Hypothalamus (tissue), 51 donors: ENCODE results near the gene USPL1.

ENCODE experiments used
- DNase-seq, 51 donors: peaks; one replicate each; lab custom pipeline; 2025; lab: John Stamatoyannopoulos, UW

The USPL1 gene

GRCh38 chr13:30654430-30654829 lies 36.7 kb downstream of the USPL1 start:
- DNase-seq, result no peak

GRCh38 chr13:30656178-30656577 lies 38.5 kb downstream of the USPL1 start:
- no peak for DNase-seq

- DNase-seq, result no peak
Observed at GRCh38 chr13:30659980-30660379, 42.3 kb downstream of the USPL1 start.

- no peak for DNase-seq
Observed at GRCh38 chr13:30660796-30661195, 43.1 kb downstream of the USPL1 start.

- no peak for DNase-seq
Observed at GRCh38 chr13:30664689-30665275, 47.1 kb downstream of the USPL1 start.

- no peak for DNase-seq
Observed at GRCh38 chr13:30665638-30666037, 47.9 kb downstream of the USPL1 start.

- no peak for DNase-seq
Observed at GRCh38 chr13:30666113-30666512, 48.4 kb downstream of the USPL1 start.

GRCh38 chr13:30667014-30667413 lies 49.3 kb downstream of the USPL1 start:
- DNase-seq, result no peak

- no peak for DNase-seq
Observed at GRCh38 chr13:30668312-30668711, 50.6 kb downstream of the USPL1 start.

GRCh38 chr13:30671271-30671815 lies 53.6 kb downstream of the USPL1 start:
- DNase-seq, result no peak

GRCh38 chr13:30673669-30674521 lies 56.2 kb downstream of the USPL1 start:
- DNase-seq, result peak; percentile 49 to 97 (median 82)

GRCh38 chr13:30675717-30676116 lies 58.0 kb downstream of the USPL1 start:
- DNase-seq, result no peak

GRCh38 chr13:30676672-30677071 lies 59.0 kb downstream of the USPL1 start:
- DNase-seq, result no peak

- DNase-seq, result peak in 7 of 51 donors; percentile 6 to 42 (median 14)
Observed at GRCh38 chr13:30679483-30680330, 62.0 kb downstream of the USPL1 start.

- DNase-seq, result no peak
Observed at GRCh38 chr13:30681843-30682242, 64.1 kb downstream of the USPL1 start.

GRCh38 chr13:30685320-30685859 lies 67.7 kb downstream of the USPL1 start:
- no peak for DNase-seq

GRCh38 chr13:30685987-30686386 lies 68.3 kb downstream of the USPL1 start:
- DNase-seq, result no peak

GRCh38 chr13:30687601-30688000 lies 69.9 kb downstream of the USPL1 start:
- DNase-seq, result no peak

- DNase-seq, result no peak
Observed at GRCh38 chr13:30689752-30690151, 72.0 kb downstream of the USPL1 start.

- DNase-seq, result peak in 7 of 51 donors; percentile 9 to 42 (median 23)
Observed at GRCh38 chr13:30690282-30691188, 72.8 kb downstream of the USPL1 start.
